ENCODE data around the gene TEX28.
"Not testable (repeated sequence)": the region's sequence is repeated elsewhere in the genome, so short reads cannot be mapped to it uniquely, and the experiment has no call there.

TEX28 gene

GRCh38 chrX:154269245-154269644 is 25.7 kb downstream of the TEX28 start:
- H3K4me1 ChIP-seq; H3K27me3 ChIP-seq; H3K9me3 ChIP-seq (replicated peaks in 1 of 11); H3K27ac ChIP-seq; H3K36me3 ChIP-seq; H3K9ac ChIP-seq; H4K20me1 ChIP-seq; H3K4me2 ChIP-seq; H3K4me3 ChIP-seq: not testable (repeated sequence)

DNA sequence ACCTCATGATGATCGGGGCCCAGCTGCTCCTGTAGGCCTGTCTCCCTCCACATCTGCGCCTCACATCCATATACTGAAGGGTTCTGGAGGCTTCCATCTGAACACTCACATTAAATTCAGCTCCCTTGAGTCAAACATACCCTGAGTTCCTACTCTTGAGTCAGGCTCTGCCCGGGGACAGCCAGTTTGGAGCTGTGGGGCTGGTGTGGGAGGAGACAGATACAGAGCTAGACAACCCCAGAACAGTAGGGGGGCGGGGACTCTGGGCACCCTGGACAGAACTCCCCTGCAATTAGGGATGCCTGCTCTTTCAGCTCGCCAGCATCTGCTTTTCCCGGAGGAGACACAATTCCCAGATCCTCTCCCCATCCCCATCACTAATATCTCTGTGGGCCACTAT is 31.9 kb downstream of the TEX28 start:
- not testable (repeated sequence) for H3K36me3 ChIP-seq; H3K9ac ChIP-seq; H3K4me1 ChIP-seq; H3K27ac ChIP-seq; H3K9me3 ChIP-seq (replicated peaks in 1 of 11); H3K4me3 ChIP-seq; H3K4me2 ChIP-seq; H3K27me3 ChIP-seq; H4K20me1 ChIP-seq

GRCh38 chrX:154258711-154259110 is 36.2 kb downstream of the TEX28 start:
- not testable (repeated sequence) for H3K9me3 ChIP-seq (replicated peaks in 1 of 11); H3K27ac ChIP-seq; H3K27me3 ChIP-seq; H3K36me3 ChIP-seq; H3K4me1 ChIP-seq; H4K20me1 ChIP-seq; H3K4me2 ChIP-seq; H3K4me3 ChIP-seq; H3K9ac ChIP-seq

DNA sequence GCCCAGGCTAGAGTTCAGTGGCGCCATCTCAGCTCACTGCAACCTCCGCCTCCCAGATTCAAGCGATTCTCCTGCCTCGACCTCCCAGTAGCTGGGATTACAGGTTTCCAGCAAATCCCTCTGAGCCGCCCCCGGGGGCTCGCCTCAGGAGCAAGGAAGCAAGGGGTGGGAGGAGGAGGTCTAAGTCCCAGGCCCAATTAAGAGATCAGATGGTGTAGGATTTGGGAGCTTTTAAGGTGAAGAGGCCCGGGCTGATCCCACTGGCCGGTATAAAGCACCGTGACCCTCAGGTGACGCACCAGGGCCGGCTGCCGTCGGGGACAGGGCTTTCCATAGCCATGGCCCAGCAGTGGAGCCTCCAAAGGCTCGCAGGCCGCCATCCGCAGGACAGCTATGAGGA is 37.6 kb downstream of the TEX28 start, which contains the start of gene OPN1MW3:
Gene OPN1MW3 (plus strand): TSS at position 301 of the 400 bp plus-strand sequence. CDS start 38 bp downstream, at position 339.
- not testable (repeated sequence) for H3K36me3 ChIP-seq; H3K4me1 ChIP-seq; H4K20me1 ChIP-seq; H3K27ac ChIP-seq; H3K9me3 ChIP-seq (replicated peaks in 1 of 11); H3K9ac ChIP-seq; H3K27me3 ChIP-seq; H3K4me2 ChIP-seq; H3K4me3 ChIP-seq

DNA sequence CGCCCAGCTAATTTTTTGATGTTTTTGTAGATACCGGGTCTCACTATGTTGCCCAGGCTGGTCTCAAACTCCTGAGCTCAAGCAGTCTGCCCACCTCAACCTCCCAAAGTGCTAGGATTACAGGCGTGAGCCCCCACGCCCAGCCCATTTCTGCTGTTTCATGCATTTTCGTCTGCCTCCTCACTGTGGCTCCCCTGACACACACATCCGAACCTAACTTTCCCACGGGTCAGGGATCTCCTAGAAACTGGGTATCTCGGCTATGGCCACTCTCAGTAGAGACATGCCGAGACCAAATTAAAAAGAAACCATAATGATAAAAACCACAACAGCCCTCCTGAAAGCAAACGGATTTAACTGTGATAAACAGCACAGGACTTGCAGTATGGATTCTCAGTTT is 46.8 kb downstream of the TEX28 start:
- H3K4me3 ChIP-seq, H3K36me3 ChIP-seq: not testable (repeated sequence)

GRCh38 chrX:154247377-154248045 is 47.4 kb downstream of the TEX28 start:
- H3K27ac ChIP-seq; H3K36me3 ChIP-seq; H3K4me2 ChIP-seq; H3K4me3 ChIP-seq; H3K9me3 ChIP-seq (replicated peaks in 1 of 11); H4K20me1 ChIP-seq; H3K9ac ChIP-seq; H3K4me1 ChIP-seq; H3K27me3 ChIP-seq: not testable (repeated sequence)

More for the DNA sequence above, 46.8 kb downstream of the TEX28 start:
- H3K4me1 ChIP-seq; H3K9ac ChIP-seq; H3K27ac ChIP-seq; H3K9me3 ChIP-seq (replicated peaks in 1 of 11); H3K27me3 ChIP-seq; H4K20me1 ChIP-seq; H3K4me2 ChIP-seq: not testable (repeated sequence)

DNA sequence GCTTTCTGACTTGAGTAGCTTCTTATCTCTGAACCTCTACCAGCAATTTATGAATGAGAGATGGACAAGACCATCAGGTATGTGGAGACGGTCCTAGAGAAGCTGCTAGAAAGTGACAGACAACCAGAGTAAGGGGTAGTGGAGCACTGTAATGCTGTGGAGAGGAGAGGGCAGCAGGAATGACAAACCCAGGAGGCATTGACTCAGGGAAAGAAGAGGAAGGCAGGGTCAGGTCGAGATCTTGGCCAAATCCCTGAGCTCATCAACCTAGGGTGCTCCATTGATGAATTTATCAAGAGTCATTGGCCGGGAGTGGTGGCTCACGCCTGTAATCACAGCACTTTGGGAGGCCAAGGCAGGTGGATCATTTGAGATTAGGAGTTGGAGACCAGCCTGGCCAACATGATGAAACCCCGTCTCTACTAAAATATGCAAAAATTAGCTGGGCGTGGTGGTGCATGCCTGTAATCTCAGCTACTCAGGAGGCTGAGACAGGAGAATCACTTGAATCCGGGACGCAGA is 54.9 kb downstream of the TEX28 start:
- not testable (repeated sequence) for H3K36me3 ChIP-seq; H3K4me2 ChIP-seq; H3K27ac ChIP-seq; H3K9ac ChIP-seq; H3K27me3 ChIP-seq; H4K20me1 ChIP-seq; H3K4me1 ChIP-seq; H3K4me3 ChIP-seq; H3K9me3 ChIP-seq (replicated peaks in 1 of 11)

DNA sequence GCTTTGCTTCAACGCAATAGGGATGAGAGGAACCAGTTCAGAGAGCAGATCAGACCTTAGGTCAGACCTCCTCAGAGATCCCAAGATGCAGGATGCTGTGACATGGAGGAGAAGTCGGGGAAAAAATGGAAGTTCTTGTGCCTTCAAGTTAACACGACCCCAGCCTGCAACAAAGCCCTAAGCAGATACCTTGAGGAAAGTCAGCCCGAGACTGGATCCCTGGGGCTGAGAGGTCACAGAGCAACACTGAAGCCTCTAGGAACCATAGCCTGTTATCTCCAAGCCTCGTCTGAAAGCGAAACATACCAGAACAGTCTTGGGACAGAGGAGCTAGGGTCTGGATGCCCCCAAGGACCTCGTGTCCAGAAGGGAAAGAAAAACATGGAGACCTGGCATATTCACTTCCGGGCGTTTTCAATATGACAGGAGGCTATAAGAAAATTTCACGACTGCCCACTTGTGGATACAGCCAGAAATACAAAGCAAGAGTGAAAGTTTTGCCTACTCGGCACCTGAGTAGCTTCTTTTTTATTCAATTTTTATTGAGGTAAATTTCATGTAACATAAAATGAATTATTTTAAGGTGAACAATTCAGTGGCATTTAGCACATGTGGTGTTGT is 55.9 kb downstream of the TEX28 start:
- H3K9ac ChIP-seq; H3K4me3 ChIP-seq; H3K9me3 ChIP-seq (replicated peaks in 1 of 11); H3K27ac ChIP-seq; H3K36me3 ChIP-seq; H3K4me1 ChIP-seq; H4K20me1 ChIP-seq; H3K4me2 ChIP-seq; H3K27me3 ChIP-seq: not testable (repeated sequence)

DNA sequence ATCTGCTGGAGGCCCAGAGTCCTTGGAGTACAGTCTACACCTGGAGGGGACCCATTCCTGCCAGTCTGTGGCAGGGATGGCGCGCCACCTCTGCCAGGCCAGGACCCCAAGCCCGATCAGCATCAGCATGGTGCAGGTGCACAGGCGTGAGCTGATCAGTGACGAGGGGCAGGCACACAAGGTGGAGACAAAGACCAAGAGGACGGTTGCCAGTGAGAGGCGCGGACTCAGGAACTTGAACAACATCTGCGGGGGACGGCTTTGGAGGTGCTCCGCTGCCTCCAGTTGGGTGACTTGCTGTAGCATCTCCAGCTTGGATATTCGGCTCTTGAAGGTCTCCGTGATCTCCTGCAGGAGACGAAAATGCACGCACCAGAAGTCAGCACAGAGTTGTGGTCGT is 61.3 kb downstream of the TEX28 start:
- H3K27ac ChIP-seq; H3K4me2 ChIP-seq; H3K4me3 ChIP-seq; H3K9ac ChIP-seq; H3K4me1 ChIP-seq; H3K27me3 ChIP-seq; H4K20me1 ChIP-seq; H3K9me3 ChIP-seq (replicated peaks in 1 of 11); H3K36me3 ChIP-seq: not testable (repeated sequence)

- H3K9me3 ChIP-seq (replicated peaks in 1 of 11); H3K9ac ChIP-seq; H3K27ac ChIP-seq; H3K36me3 ChIP-seq; H3K4me3 ChIP-seq; H3K4me1 ChIP-seq; H3K4me2 ChIP-seq; H4K20me1 ChIP-seq; H3K27me3 ChIP-seq: not testable (repeated sequence)
Measured at GRCh38 chrX:154231443-154231842, 63.5 kb downstream of the TEX28 start.

- H3K4me2 ChIP-seq; H3K4me1 ChIP-seq; H3K36me3 ChIP-seq; H3K27ac ChIP-seq; H3K27me3 ChIP-seq; H3K9ac ChIP-seq; H3K4me3 ChIP-seq; H4K20me1 ChIP-seq; H3K9me3 ChIP-seq (replicated peaks in 1 of 11): not testable (repeated sequence)
Measured at GRCh38 chrX:154226706-154227105, 68.2 kb downstream of the TEX28 start.

DNA sequence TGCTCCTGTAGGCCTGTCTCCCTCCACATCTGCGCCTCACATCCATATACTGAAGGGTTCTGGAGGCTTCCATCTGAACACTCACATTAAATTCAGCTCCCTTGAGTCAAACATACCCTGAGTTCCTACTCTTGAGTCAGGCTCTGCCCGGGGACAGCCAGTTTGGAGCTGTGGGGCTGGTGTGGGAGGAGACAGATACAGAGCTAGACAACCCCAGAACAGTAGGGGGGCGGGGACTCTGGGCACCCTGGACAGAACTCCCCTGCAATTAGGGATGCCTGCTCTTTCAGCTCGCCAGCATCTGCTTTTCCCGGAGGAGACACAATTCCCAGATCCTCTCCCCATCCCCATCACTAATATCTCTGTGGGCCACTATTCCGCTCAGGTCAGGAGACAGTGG is 69.6 kb downstream of the TEX28 start:
- H3K4me2 ChIP-seq; H4K20me1 ChIP-seq; H3K9ac ChIP-seq; H3K36me3 ChIP-seq; H3K4me1 ChIP-seq; H3K27me3 ChIP-seq; H3K4me3 ChIP-seq; H3K9me3 ChIP-seq (replicated peaks in 1 of 11); H3K27ac ChIP-seq: not testable (repeated sequence)

All from BLaER1 treated with 17β-estradiol and CSF1 and Interleukin-3, amounts not matched to agents 10 nM and 100 nM (cell line).